OCI-M2 (cell line): ENCODE data around the gene CLDN24.

Experiments used
- DNase-seq: peaks from one replicate; lab custom pipeline; 2025; ENCODE audit not compliant: unreplicated experiment; lab: John Stamatoyannopoulos, UW

CLDN24 gene

DNA sequence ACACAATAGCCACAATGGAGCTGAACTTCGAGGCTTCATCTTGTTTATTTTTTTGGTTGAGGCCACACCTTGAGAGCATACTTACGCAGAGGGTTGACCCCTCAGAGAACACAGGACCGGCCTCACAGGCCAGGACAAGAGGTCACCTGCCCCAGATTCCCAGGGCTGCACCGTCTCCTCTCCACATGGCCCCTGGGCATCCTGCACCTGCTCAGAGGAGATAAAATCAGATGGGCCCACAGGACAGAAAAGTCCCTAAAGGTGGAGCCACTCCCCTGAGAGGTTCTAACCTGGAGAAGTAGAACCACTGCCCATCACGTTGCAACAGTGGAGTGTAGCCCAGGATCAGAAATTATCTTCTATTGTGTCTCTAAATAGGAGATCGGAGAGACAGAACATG is 1.1 kb upstream of the CLDN24 start:
- no peak for DNase-seq

DNA sequence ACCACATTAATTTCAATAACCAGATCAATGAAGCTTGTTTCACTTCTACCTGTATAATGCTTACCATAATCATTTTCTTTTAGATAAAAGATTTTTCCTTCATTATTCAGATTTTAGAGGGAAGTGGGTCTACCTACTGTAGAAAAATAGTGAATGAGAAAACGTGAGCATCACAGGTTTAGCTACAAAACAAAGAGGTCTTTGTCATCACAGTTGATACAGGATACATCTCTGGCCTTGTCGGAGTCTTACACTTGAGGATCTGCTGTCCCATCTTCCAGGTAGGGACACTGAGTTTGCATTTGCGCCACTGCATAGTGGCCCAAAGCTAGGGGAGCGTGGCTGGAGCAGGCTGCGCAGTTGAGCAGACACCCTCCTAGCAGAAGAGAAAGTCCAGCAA is 710 bp downstream of the CLDN24 start:
- no peak for DNase-seq

- no peak for DNase-seq
Observed at GRCh38 chr4:183321079-183321478, 1.1 kb downstream of the CLDN24 start.

DNA sequence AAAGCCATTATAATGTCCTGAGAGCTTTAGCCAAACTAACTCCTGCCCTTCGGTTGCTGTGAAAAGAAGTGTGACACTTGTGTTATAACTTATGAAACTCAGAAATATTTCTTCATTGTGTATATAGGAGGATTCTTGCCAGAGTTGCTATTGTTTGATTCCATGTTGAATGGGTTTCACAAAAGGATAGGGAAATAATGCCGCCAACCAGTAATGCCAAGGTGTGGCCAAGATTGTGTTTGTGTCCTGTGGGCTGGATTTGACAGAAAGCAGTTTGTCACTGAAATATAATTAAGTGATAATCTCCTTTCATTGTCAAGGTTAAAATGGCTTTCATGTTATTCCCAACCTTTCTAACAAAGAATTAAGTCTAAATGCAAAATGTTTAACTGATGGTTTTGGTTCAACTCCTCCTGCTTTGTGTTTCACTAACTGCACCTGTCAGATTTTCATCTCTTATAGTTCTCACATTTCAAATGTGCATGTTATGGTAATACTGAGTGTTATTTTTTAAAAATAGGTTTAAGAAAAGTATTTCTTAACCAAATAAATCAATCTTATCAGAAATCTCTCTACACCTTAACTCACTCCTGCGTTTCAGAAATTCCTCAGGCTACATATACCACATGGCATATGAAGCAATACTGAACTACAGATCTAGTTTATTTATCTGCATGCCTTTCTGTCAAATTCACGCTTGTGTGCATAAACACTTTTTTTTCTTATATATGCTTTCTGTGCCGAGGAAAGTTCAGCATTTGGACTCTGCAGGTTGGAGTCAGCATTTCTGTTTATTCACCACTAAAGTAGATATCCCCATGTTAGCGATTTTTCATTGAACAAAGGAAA is 1.8 kb downstream of the CLDN24 start, which contains the start of gene CLDN22:
TSS of gene CLDN22 (minus strand) at position 66 of the 849 bp plus-strand sequence. CDS start at position 8, 58 bp downstream.
- no peak for DNase-seq

GRCh38 chr4:183318656-183319055 is 3.6 kb downstream of the CLDN24 start:
- no peak for DNase-seq

GRCh38 chr4:183314806-183315205 is 7.4 kb downstream of the CLDN24 start:
- DNase-seq, result no peak

DNA sequence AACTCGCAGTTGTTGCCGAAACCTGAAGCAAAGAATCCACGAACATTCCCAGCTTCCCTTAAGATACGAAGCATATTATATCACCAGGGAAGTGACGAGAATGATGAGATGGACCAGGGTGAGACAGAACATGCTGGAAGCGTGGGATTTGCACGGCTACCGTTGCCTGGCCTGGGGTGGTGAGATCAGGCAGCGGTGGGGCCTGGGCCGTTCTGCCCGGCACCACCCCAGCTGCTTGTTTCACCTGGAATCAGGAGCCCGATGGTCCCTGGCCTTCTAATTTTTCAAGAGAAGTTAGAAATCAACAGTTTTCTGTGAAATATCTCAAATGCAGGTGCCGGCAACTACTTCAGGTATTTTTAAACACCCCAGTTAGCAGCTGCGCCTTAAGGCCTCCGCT is 7.9 kb downstream of the CLDN24 start:
- no peak for DNase-seq

- DNase-seq, result no peak
Observed at GRCh38 chr4:183312841-183313240, 9.4 kb downstream of the CLDN24 start.

DNA sequence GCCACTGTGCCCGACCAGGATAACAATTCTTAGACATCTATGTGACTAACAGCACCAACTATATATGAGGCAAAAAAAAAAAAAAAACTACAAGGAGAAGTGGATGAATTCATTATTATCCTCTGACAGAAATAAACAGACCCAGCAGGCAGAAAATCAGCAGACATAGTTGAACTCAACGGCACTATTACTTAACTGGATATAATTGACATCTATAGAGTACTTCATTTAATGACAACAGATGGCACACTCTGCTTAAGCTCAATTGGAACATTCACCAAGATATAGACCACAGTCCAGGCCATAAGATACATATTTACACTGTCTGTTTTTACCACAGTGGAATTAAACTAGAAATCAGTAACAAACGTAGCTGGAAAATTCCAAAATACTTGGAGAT is 15.4 kb downstream of the CLDN24 start:
- DNase-seq, result no peak

GRCh38 chr4:183304538-183304937 is 17.7 kb downstream of the CLDN24 start:
- no peak for DNase-seq

GRCh38 chr4:183304067-183304466 is 18.2 kb downstream of the CLDN24 start:
- DNase-seq, result no peak

- no peak for DNase-seq
Observed at GRCh38 chr4:183303301-183303700, 18.9 kb downstream of the CLDN24 start.

GRCh38 chr4:183300655-183301054 is 21.6 kb downstream of the CLDN24 start:
- DNase-seq, result no peak

DNA sequence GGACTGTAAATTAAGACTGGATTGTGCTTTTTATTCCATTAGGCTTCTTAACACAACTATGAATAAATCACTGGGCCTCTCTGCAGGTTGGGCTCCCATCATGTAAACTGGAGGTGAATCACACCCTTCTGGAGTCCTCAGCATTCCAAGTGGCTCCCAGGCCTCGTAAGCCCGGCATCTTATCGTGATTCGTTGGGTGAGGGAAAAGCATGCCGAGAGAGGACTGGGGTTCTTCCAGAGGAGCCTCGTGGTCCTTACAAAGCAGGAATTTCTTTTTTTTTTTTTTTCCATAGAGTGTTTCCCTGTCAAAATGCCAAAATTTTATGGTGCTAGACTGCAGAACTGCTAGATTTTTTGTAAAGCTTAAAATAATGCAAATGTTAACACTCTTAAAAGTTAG is 22.2 kb downstream of the CLDN24 start:
- DNase-seq, result no peak

DNA sequence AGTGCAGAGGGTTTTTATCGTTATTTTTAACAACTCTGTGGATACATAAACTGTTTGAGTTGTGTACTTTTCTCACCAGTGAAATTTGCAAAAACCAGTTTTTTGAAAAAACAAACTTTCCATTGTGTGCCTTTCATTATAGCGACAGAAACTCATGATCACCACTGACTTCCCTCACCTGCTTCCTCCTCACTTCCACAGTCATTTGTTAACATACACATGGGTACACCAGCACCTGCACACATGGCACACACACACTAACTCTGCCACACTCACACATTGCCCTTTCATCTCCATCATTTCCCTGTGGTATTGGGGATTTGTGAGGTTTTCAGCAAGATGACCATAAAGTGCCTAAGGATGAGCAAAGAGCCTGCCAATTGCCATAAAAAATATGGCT is 22.8 kb downstream of the CLDN24 start:
- DNase-seq, result no peak

GRCh38 chr4:183297675-183298074 is 24.6 kb downstream of the CLDN24 start:
- no peak for DNase-seq

DNA sequence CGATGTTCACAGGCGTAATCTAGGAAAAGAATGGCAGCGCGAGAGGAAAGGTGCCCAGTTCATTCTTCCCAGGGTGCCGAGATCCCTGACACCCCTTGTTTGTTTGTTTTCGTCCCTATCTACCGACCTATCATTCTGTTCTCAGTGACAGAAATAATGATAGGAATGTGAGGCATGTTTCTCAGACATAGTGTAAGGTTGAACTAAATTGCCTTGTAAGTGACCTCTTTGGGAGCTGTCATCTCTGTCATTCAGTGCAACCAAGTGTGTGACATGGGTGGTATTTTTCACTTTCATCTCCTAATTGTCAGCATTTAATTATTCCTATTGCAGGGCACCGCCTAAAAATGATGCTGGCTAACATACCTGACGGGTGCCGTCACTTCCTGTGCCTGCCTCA is 26.5 kb downstream of the CLDN24 start:
- no peak for DNase-seq

DNA sequence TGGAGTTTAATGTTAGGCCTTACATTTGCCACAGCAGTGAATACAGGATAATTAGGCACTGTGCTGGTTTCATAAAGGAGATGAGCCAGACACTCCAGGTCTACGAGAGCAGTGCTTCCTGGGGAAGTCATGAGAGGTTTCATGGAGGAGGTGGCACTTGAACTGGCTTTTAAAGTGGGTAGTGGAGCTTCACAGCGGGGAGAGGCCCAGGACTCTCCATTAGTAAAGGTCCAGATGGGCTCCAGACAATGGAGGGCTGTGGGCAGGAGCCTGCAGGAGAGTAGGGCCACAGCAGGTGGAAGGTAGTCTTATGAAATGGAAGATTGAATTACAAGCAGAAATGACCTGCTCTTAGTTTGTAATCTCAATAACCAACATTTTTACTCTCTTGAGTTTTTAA is 31.2 kb downstream of the CLDN24 start:
- no peak for DNase-seq

DNA sequence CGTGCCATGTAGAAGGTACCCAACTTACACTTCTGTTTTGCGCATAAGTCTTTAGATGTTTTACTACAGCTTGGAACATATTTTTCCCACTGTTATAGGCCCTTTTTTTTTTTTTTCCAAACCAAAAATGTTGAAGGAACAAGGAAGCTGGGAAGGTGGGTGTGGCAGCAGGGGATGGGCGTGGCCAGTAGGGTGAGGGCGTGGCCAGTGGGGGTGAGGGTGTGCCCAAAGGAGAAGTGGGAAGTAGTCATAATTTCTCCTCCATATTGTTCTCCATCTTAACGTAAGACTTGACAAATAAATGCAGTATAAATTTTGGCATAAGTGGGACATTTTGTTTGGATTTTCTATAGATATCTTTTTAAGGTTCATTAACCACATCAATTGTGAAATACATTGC is 32.5 kb downstream of the CLDN24 start:
- DNase-seq, result no peak

DNA sequence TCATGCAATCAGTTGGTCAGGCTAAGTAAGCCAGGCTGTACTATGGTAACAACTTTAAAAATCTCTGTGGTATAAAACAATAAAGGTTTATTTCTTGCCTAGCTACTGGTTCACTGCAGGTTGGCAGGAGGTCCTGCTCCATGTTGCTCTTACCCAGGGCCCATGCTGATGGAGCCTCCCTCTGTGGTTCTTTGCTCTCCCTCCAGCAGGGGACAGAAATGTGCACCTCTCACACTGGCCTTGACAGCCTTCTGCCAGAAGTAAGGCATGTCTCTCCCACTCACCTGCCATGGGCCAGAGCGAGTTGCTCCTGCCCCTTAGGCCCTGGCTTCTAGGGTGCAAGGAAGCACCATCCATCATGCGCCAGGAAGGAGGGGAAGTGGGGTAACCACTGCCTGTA is 33.3 kb downstream of the CLDN24 start:
- no peak for DNase-seq

DNA sequence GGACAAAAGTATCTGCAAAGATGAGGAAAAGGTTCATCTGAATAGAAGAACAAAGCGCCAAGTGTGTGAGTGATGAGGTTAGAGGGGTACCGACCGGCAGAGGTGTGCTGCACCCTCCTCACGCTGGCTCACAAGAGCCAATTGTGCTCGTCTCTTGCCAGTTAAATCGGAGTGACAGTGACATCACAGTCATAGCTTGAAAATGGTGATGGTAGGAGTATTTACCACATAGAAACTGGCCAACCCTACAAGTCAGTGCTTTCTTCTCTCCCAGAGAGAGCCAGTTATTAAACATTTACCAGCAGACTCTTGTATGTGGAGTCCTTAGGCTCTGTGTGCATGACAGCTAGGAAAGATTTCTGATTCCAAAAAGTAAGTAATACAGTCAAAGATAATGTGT is 34.5 kb downstream of the CLDN24 start:
- no peak for DNase-seq

GRCh38 chr4:183287309-183287659 is 34.9 kb downstream of the CLDN24 start:
- DNase-seq, result no peak
